ENCODE results near the gene CSNK1G1. TPM values are rescaled to one million over a fixed set of nuclear protein-coding genes. Genes with fewer than 3 reads are reported as not detected.

CSNK1G1 gene
- polyA plus RNA-seq, 1 of the 3 experiments (the other 2 are of a cell fraction) = 10.2 TPM

- TF ChIP-seq CHD2 (IDR thresholded peaks at IDR 0.05; ENCODE audit: low read length, partially characterized antibody) = no peak
- TF ChIP-seq NRF1 (IDR thresholded peaks at IDR 0.05; ENCODE audit: low read depth, low read length) = no peak
- TF ChIP-seq MXI1 (IDR thresholded peaks at IDR 0.05; ENCODE audit: low read depth, low read length) = peak; percentile 32; the same call in 1 of the 2 replicates
- peak in 1 of 2 experiments; percentile 65; a peak in 1 of 4 replicates for TF ChIP-seq EP300 (IDR thresholded peaks at IDR 0.05; ENCODE audit: borderline replicate concordance in 1 of 2, low read depth in 1 of 2, low read length in 1 of 2)
- TF ChIP-seq JUND (IDR thresholded peaks at IDR 0.05) = peak; percentile 79
- TF ChIP-seq RAD21 (IDR thresholded peaks at IDR 0.05; ENCODE audit: low read length) = no peak
- no peak for TF ChIP-seq NFIC (IDR thresholded peaks at IDR 0.05; ENCODE audit: borderline replicate concordance)
- TF ChIP-seq SMC3 (IDR thresholded peaks at IDR 0.05; ENCODE audit: low read depth, low read length) = no peak
- TF ChIP-seq YY1 (IDR thresholded peaks at IDR 0.05; ENCODE audit: low read depth) = peak; percentile 16; the same call in 1 of the 2 replicates
- TF ChIP-seq, protein P1, sequence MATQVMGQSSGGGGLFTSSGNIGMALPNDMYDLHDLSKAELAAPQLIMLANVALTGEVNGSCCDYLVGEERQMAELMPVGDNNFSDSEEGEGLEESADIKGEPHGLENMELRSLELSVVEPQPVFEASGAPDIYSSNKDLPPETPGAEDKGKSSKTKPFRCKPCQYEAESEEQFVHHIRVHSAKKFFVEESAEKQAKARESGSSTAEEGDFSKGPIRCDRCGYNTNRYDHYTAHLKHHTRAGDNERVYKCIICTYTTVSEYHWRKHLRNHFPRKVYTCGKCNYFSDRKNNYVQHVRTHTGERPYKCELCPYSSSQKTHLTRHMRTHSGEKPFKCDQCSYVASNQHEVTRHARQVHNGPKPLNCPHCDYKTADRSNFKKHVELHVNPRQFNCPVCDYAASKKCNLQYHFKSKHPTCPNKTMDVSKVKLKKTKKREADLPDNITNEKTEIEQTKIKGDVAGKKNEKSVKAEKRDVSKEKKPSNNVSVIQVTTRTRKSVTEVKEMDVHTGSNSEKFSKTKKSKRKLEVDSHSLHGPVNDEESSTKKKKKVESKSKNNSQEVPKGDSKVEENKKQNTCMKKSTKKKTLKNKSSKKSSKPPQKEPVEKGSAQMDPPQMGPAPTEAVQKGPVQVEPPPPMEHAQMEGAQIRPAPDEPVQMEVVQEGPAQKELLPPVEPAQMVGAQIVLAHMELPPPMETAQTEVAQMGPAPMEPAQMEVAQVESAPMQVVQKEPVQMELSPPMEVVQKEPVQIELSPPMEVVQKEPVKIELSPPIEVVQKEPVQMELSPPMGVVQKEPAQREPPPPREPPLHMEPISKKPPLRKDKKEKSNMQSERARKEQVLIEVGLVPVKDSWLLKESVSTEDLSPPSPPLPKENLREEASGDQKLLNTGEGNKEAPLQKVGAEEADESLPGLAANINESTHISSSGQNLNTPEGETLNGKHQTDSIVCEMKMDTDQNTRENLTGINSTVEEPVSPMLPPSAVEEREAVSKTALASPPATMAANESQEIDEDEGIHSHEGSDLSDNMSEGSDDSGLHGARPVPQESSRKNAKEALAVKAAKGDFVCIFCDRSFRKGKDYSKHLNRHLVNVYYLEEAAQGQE (IDR thresholded peaks at IDR 0.05; ENCODE audit: low read depth, low read length) = no peak
- no peak for TF ChIP-seq TAF1 (IDR thresholded peaks at IDR 0.05; ENCODE audit: borderline replicate concordance, low read depth, low read length)
- no peak for TF ChIP-seq TEAD4 (IDR thresholded peaks at IDR 0.05; ENCODE audit: borderline replicate concordance, insufficient read depth)
- no peak for TF ChIP-seq RFX5 (IDR thresholded peaks at IDR 0.05; ENCODE audit: low read length)
- peak; percentile 90 for TF ChIP-seq FOSL2 (IDR thresholded peaks at IDR 0.05; ENCODE audit: borderline replicate concordance, low read depth)
- TF ChIP-seq PBX3 (IDR thresholded peaks at IDR 0.05) = peak; percentile 82
Observed at GRCh38 chr15:64246364-64247189, 109.4 kb downstream of the CSNK1G1 start (continued).

DNA sequence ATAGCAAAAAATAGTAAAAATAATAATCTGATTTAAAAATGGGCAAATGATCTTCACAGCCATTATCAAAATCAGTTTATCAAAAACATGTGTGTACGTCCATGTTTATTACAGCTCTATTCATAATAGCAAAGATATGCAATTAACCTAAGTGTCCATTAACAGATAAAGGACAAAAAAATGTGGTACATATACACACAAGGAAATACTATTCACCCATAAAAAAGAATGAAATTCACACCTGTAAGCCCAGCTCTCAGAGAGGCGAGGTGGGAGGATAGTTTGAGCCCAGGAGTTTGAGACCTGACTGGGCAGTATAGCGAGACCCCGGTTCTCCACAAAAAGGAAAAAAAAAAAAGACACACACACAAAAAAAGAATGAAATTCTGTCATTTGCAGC is 110.6 kb downstream of the CSNK1G1 start:
- POLR2A ChIA-PET = no interaction called here
- H3K4me2 ChIP-seq = no peak overlapping the region
- H3K9me2 ChIP-seq = no peaks in the 10 kb centered on the region
- no peaks in the 10 kb centered on the region for H3K27me3 ChIP-seq (ENCODE audit: insufficient read depth)
- no peak for DNase-seq
- H3K9me3 ChIP-seq = no peaks in the 10 kb centered on the region
- peaks cover 42% of the 10 kb centered on the region for H3F3A ChIP-seq (replicated peaks; ENCODE audit: insufficient read depth)
- H2AFZ ChIP-seq (ENCODE audit: low read depth) = no peak overlapping the region
- no peak overlapping the region for H3K4me3 ChIP-seq (ENCODE audit: low read depth in 2 of 2, low read length in 1 of 2)
- H3K9ac ChIP-seq = no peak overlapping the region
- H3K79me2 ChIP-seq (ENCODE audit: insufficient read depth) = peaks cover 71% of the 10 kb centered on the region
- H3K27ac ChIP-seq (ENCODE audit: low read depth in 2 of 2, low read length in 1 of 2) = no peak overlapping the region; a peak in 1 of 4 replicates
- H3K36me3 ChIP-seq (replicated peaks in 1 of 2; ENCODE audit: control insufficient read depth in 1 of 2, insufficient read depth in 2 of 2, low read length in 1 of 2) = no peaks in the 10 kb centered on the region
- no peaks in the 10 kb centered on the region; the same call in 1 of the 2 replicates for H4K20me1 ChIP-seq (ENCODE audit: insufficient read depth)
- peaks cover 0 to 25% of the 10 kb centered on the region in 2 experiments; a peak in 2 of 4 replicates for H3K4me1 ChIP-seq (ENCODE audit: control insufficient read depth in 1 of 2, insufficient read depth in 2 of 2, low read depth in 1 of 2, low read length in 1 of 2)
- CTCF ChIA-PET = interaction anchor here (1.5 kb wide), 1 partner anchor 16 kb away, joined by 3 read pairs; no protein-coding TSS in a partner anchor
- WGBS (ENCODE audit: low lambda C conversion rate) = 95% methylated on average over 4 of the region's 4 CpGs
- TF ChIP-seq RCOR1 (IDR thresholded peaks at IDR 0.05; ENCODE audit: low read length) = no peak
- TF ChIP-seq, protein P2, sequence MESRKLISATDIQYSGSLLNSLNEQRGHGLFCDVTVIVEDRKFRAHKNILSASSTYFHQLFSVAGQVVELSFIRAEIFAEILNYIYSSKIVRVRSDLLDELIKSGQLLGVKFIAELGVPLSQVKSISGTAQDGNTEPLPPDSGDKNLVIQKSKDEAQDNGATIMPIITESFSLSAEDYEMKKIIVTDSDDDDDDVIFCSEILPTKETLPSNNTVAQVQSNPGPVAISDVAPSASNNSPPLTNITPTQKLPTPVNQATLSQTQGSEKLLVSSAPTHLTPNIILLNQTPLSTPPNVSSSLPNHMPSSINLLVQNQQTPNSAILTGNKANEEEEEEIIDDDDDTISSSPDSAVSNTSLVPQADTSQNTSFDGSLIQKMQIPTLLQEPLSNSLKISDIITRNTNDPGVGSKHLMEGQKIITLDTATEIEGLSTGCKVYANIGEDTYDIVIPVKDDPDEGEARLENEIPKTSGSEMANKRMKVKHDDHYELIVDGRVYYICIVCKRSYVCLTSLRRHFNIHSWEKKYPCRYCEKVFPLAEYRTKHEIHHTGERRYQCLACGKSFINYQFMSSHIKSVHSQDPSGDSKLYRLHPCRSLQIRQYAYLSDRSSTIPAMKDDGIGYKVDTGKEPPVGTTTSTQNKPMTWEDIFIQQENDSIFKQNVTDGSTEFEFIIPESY (IDR thresholded peaks at IDR 0.05; ENCODE audit: borderline replicate concordance, low read depth) = no peak
- no peak for TF ChIP-seq CTCF (IDR thresholded peaks at IDR 0.05)
- TF ChIP-seq MXI1 (IDR thresholded peaks at IDR 0.05; ENCODE audit: low read depth, low read length) = no peak
- no peak for TF ChIP-seq PBX3 (IDR thresholded peaks at IDR 0.05)
- TF ChIP-seq GABPA (IDR thresholded peaks at IDR 0.05; ENCODE audit: low read depth) = no peak
- no peak for TF ChIP-seq MAX (IDR thresholded peaks at IDR 0.05; ENCODE audit: low read depth)
- no peak for TF ChIP-seq TCF12 (IDR thresholded peaks at IDR 0.05)
- no peak for TF ChIP-seq EP300 (IDR thresholded peaks at IDR 0.05; ENCODE audit: borderline replicate concordance in 1 of 2, low read depth in 1 of 2, low read length in 1 of 2)

Measured in SK-N-SH (cell line).